ENCODE data around the gene DDX4. TPM values are rescaled to one million over a fixed set of nuclear protein-coding genes. Genes with fewer than 3 reads are reported as not detected.

The DDX4 gene
- total RNA-seq, 1 experiment from 2014 or later = not detected

GRCh38 chr5:55713871-55714270, 24.0 kb upstream of the DDX4 start:
- Histone ChIP-seq H3K9me3 (ENCODE audit: low read length) (no peaks in the 10 kb centered on the region), H3K36me3 (ENCODE audit: low read depth, low read length) (no peaks in the 10 kb centered on the region), H3K27ac (ENCODE audit: low read length) (no peak overlapping the region), H2AFZ (ENCODE audit: low read length) (no peak overlapping the region), H3K9me2 (replicated peaks; ENCODE audit: low read length) (no peaks in the 10 kb centered on the region), H3K27me3 (ENCODE audit: low read length) (no peaks in the 10 kb centered on the region), H3K4me3 (ENCODE audit: low read length) (no peak overlapping the region), H4K20me1 (ENCODE audit: low read length) (no peaks in the 10 kb centered on the region), H3K79me2 (ENCODE audit: low read length) (peaks cover 9% of the 10 kb centered on the region; the same call in 1 of the 2 replicates), H3K4me1 (ENCODE audit: insufficient read depth, low read length) (peaks cover 14% of the 10 kb centered on the region), H3K9ac (ENCODE audit: low read length) (no peak overlapping the region), H3K4me2 (ENCODE audit: low read length) (no peak overlapping the region), H3F3A (ENCODE audit: low read length, unreplicated experiment) (no peaks in the 10 kb centered on the region)
- DNase-seq = no peak
- CTCF ChIA-PET = no interaction called here
- intact Hi-C loops (cut with micrococcal nuclease) = loop anchor here (5.0 kb wide), 1 partner anchor 208 kb away; no protein-coding TSS in a partner anchor
- no peak for ATAC-seq
- BruUV-seq (replicated peaks) = no TSS peak
- TF ChIP-seq CTCF (conservative IDR thresholded peaks at IDR 0.05; ENCODE audit: low read depth, low read length) (no peak), EZH2phosphoT487 (IDR thresholded peaks at IDR 0.05; ENCODE audit: borderline replicate concordance, low read length) (no peak), EZH2 (IDR thresholded peaks at IDR 0.05; ENCODE audit: low read length, unreplicated experiment) (no peak)
- POLR2A ChIA-PET (ENCODE audit: unreplicated experiment) = interaction anchor here (0.5 kb wide), 1 partner anchor 202 kb away, joined by 7 read pairs; no protein-coding TSS in a partner anchor

GRCh38 chr5:55714339-55714738, 23.5 kb upstream of the DDX4 start:
- Histone ChIP-seq H3K4me1 (ENCODE audit: insufficient read depth, low read length) (peaks cover 9% of the 10 kb centered on the region), H3K9me3 (ENCODE audit: low read length) (no peaks in the 10 kb centered on the region), H3F3A (ENCODE audit: low read length, unreplicated experiment) (no peaks in the 10 kb centered on the region), H2AFZ (ENCODE audit: low read length) (no peak overlapping the region), H3K4me2 (ENCODE audit: low read length) (no peak overlapping the region), H3K27me3 (ENCODE audit: low read length) (no peaks in the 10 kb centered on the region), H3K27ac (ENCODE audit: low read length) (no peak overlapping the region), H4K20me1 (ENCODE audit: low read length) (no peaks in the 10 kb centered on the region), H3K9me2 (replicated peaks; ENCODE audit: low read length) (no peaks in the 10 kb centered on the region), H3K4me3 (ENCODE audit: low read length) (no peak overlapping the region), H3K36me3 (ENCODE audit: low read depth, low read length) (no peaks in the 10 kb centered on the region), H3K79me2 (ENCODE audit: low read length) (peaks cover 9% of the 10 kb centered on the region; the same call in 1 of the 2 replicates), H3K9ac (ENCODE audit: low read length) (no peak overlapping the region)
- ChIA-PET POLR2A (ENCODE audit: unreplicated experiment) (interaction anchor here (0.5 kb wide), 1 partner anchor 202 kb away, joined by 7 read pairs; no protein-coding TSS in a partner anchor), CTCF (no interaction called here)
- DNase-seq = no peak
- ATAC-seq = no peak
- BruUV-seq (replicated peaks) = no TSS peak
- intact Hi-C loops (cut with micrococcal nuclease) = loop anchor here (5.0 kb wide), 1 partner anchor 208 kb away; no protein-coding TSS in a partner anchor
- TF ChIP-seq EZH2 (IDR thresholded peaks at IDR 0.05; ENCODE audit: low read length, unreplicated experiment) (no peak), EZH2phosphoT487 (IDR thresholded peaks at IDR 0.05; ENCODE audit: borderline replicate concordance, low read length) (no peak)

- no peaks in the 10 kb centered on the region for H3K9me2 ChIP-seq (replicated peaks; ENCODE audit: low read length)
- H3K4me1 ChIP-seq (ENCODE audit: insufficient read depth, low read length) = peaks cover 8% of the 10 kb centered on the region; the same call in 1 of the 2 replicates
- H3K36me3 ChIP-seq (ENCODE audit: low read depth, low read length) = no peaks in the 10 kb centered on the region
- DNase-seq (no peak), ATAC-seq (no peak)
- no peaks in the 10 kb centered on the region for H4K20me1 ChIP-seq (ENCODE audit: low read length)
- no peaks in the 10 kb centered on the region for H3F3A ChIP-seq (ENCODE audit: low read length, unreplicated experiment)
- H3K4me2 ChIP-seq (ENCODE audit: low read length) = no peak overlapping the region
- no peak overlapping the region for H3K4me3 ChIP-seq (ENCODE audit: low read length)
- peaks cover 9% of the 10 kb centered on the region; the same call in 1 of the 2 replicates for H3K79me2 ChIP-seq (ENCODE audit: low read length)
- TF ChIP-seq EZH2 (IDR thresholded peaks at IDR 0.05; ENCODE audit: low read length, unreplicated experiment) (no peak), CTCF (conservative IDR thresholded peaks at IDR 0.05; ENCODE audit: low read depth, low read length) (no peak), EZH2phosphoT487 (IDR thresholded peaks at IDR 0.05; ENCODE audit: borderline replicate concordance, low read length) (no peak)
- no peaks in the 10 kb centered on the region for H3K9me3 ChIP-seq (ENCODE audit: low read length)
- no peak overlapping the region for H3K27ac ChIP-seq (ENCODE audit: low read length)
- intact Hi-C loops (cut with micrococcal nuclease) = loop anchor here (5.0 kb wide), 1 partner anchor 208 kb away; no protein-coding TSS in a partner anchor
- BruUV-seq (replicated peaks) = no TSS peak
- POLR2A ChIA-PET (ENCODE audit: unreplicated experiment) = no interaction called here
- H3K27me3 ChIP-seq (ENCODE audit: low read length) = no peaks in the 10 kb centered on the region
- CTCF ChIA-PET = no interaction called here
- no peak overlapping the region for H2AFZ ChIP-seq (ENCODE audit: low read length)
- H3K9ac ChIP-seq (ENCODE audit: low read length) = no peak overlapping the region
Observed at GRCh38 chr5:55714749-55715148, 23.1 kb upstream of the DDX4 start.

Measured in PC-3 (cell line).